K562 (cell line): Measurements from ENCODE around the gene KLF4. TPM values are rescaled to one million over a fixed set of nuclear protein-coding genes. Genes with fewer than 3 reads are reported as not detected.

Experiments used
- FOXA3 ChIP-seq, 2 experiments: fragments of 450-650 bp in 1 of 2; sonication (generic) in 1 of 2; formaldehyde crosslinking; IDR thresholded peaks in 1 of 2; conservative IDR thresholded peaks in 1 of 2; 2 replicates each; pipeline versions ENCODE4 v1.4.0 to v1.8.0; 2020 to 2022; ENCODE audit warnings: mild to moderate bottlenecking in 2 of 2, missing genetic modification reagents in 1 of 2
- JUND ChIP-seq, 2 experiments: IDR thresholded peaks; 2 replicates in 1 of 2; 3 replicates in 1 of 2; pipeline ENCODE4 v1.6.1; 2011; ENCODE audit warnings: borderline replicate concordance in 2 of 2, low read depth in 2 of 2, low read length in 2 of 2, improper control_type of control experiment in 1 of 2, missing biosample characterization in 1 of 2, missing genetic modification characterization in 1 of 2, missing genetic modification reagents in 1 of 2
- MAFF ChIP-seq: IDR thresholded peaks from 2 replicates; pipeline ENCODE4 v1.6.1; 2012; ENCODE audit warnings: low read length, improper control_type of control experiment
- ZNF696 ChIP-seq: fragments of 250-450 bp; sonication (Bioruptor Pico); conservative IDR thresholded peaks from 2 replicates; pipeline ENCODE4 v1.4.0; 2020; ENCODE audit warnings: mild to moderate bottlenecking, moderate library complexity
- polyA plus RNA-seq, 8 experiments: library from polyadenylated mRNA; depleted of rRNA in 4 of 8; stranded (reverse) in 5 of 8; unstranded in 3 of 8; fragments of >200 nt; fragmentation: Nextera tagmentation in 2 of 8; fragmentation: Illumina TruSeq in 1 of 8; extraction: Ambion mirVana in 2 of 8; extraction: Trizol in 1 of 8; gene quantifications; 2 replicates each; pipeline versions ENCODE4 v1.2.1 to v1.2.3, GENCODE V29; 2011 to 2014; ENCODE audit warnings: inconsistent platforms in 1 of 8, missing spikeins in 1 of 8
- total RNA-seq, 7 experiments: library from RNA; depleted of rRNA in 6 of 7; stranded (reverse); fragments of >200 nt in 6 of 7; fragmentation: Illumina TruSeq in 2 of 7; extraction: Trizol in 2 of 7; gene quantifications; 2 replicates each; pipeline versions ENCODE4 v1.2.1 to v1.2.3, GENCODE V29; 2011 to 2021; ENCODE audit warnings: low replicate concordance in 1 of 7
- TF ChIP-seq, protein P1 (sequence below), 3 experiments: IDR thresholded peaks in 2 of 3; conservative IDR thresholded peaks in 1 of 3; 2 replicates each; pipeline ENCODE4 v1.5.1; 2011 to 2012; ENCODE audit warnings: low read length in 3 of 3, mild to moderate bottlenecking in 3 of 3, control low read depth in 2 of 3, improper control_type of control experiment in 1 of 3, inconsistent platforms in 1 of 3, low read depth in 1 of 3, mixed read lengths in 1 of 3, moderate library complexity in 1 of 3; ENCODE audit not compliant: insufficient read depth in 2 of 3
- TF ChIP-seq, protein P2 (sequence below): fragments of 250-450 bp; sonication (Bioruptor Pico); IDR thresholded peaks from 2 replicates; pipeline ENCODE4 v1.9.0; 2021; ENCODE audit warnings: mild to moderate bottlenecking, inconsistent platforms

The KLF4 gene
- total and polyA plus RNA-seq, 9 of the 15 experiments (the other 6 are each of a cell fraction or from before 2014, with no cell fraction given): 0.04 to 0.95 (median 0.22) TPM

DNA sequence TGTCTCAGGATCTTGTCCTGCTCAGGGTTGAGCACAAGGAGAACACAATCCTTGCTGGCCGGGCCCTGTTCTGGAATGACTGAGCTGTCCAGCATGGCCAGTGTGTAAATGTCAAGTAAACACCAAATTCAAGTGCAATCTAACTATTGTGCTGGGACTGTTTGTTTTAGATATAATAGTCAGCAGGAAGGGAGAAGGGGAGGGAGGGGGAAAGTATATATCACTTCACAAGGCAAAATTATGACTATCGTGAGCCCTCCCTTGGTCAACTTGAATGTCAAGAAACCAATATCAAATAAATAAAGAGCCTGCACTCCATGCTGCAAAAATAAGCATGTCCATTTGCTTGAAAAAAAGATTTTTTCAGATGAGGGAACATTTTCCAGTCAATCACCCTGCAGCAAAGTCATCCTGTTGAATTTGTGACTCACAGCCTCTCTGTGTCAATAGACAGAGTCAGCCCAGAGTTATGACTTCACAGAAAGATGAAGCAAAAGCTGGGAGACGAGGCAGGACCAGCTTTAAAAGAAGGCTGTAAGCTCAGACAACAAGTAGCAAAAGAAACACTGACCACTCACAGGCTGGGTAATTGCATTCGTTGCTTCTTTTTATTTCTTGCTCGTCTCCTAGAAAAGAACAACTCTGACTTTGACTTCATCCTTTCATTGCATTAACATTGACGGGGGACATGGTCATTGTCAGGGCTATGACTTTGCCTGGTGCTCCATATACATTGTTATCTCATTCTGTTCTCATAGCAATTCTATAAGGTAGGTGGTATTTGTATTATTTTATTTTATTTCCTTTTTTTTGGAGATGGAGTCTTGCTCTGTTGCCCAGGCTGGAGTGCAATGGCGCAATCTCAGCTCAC lies 15.3 kb upstream of the KLF4 start (continued):
- TF ChIP-seq, protein P1, sequence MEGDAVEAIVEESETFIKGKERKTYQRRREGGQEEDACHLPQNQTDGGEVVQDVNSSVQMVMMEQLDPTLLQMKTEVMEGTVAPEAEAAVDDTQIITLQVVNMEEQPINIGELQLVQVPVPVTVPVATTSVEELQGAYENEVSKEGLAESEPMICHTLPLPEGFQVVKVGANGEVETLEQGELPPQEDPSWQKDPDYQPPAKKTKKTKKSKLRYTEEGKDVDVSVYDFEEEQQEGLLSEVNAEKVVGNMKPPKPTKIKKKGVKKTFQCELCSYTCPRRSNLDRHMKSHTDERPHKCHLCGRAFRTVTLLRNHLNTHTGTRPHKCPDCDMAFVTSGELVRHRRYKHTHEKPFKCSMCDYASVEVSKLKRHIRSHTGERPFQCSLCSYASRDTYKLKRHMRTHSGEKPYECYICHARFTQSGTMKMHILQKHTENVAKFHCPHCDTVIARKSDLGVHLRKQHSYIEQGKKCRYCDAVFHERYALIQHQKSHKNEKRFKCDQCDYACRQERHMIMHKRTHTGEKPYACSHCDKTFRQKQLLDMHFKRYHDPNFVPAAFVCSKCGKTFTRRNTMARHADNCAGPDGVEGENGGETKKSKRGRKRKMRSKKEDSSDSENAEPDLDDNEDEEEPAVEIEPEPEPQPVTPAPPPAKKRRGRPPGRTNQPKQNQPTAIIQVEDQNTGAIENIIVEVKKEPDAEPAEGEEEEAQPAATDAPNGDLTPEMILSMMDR (IDR thresholded peaks at IDR 0.05 in 2 of 3, conservative IDR thresholded peaks at IDR 0.05 in 1 of 3; ENCODE audit: insufficient read depth in 2 of 3, low read depth in 1 of 3, low read length in 3 of 3): no peak
- TF ChIP-seq MAFF: no peak
- peak in 1 of 2 experiments; percentile 88; a peak in 2 of 4 replicates for TF ChIP-seq FOXA3 (CRISPR knock-in tag; conservative IDR thresholded peaks at IDR 0.05 in 1 of 2, IDR thresholded peaks at IDR 0.05 in 1 of 2)
- TF ChIP-seq, protein P2, sequence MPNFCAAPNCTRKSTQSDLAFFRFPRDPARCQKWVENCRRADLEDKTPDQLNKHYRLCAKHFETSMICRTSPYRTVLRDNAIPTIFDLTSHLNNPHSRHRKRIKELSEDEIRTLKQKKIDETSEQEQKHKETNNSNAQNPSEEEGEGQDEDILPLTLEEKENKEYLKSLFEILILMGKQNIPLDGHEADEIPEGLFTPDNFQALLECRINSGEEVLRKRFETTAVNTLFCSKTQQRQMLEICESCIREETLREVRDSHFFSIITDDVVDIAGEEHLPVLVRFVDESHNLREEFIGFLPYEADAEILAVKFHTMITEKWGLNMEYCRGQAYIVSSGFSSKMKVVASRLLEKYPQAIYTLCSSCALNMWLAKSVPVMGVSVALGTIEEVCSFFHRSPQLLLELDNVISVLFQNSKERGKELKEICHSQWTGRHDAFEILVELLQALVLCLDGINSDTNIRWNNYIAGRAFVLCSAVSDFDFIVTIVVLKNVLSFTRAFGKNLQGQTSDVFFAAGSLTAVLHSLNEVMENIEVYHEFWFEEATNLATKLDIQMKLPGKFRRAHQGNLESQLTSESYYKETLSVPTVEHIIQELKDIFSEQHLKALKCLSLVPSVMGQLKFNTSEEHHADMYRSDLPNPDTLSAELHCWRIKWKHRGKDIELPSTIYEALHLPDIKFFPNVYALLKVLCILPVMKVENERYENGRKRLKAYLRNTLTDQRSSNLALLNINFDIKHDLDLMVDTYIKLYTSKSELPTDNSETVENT: no peak
- TF ChIP-seq JUND (IDR thresholded peaks at IDR 0.05; ENCODE audit: borderline replicate concordance, low read depth, low read length): peak; percentile 52; the same call in 1 of the 2 replicates
- peak; percentile 16; the same call in 1 of the 3 replicates for TF ChIP-seq JUND (tag; IDR thresholded peaks at IDR 0.05; ENCODE audit: borderline replicate concordance, low read depth, low read length)
- no peak for TF ChIP-seq ZNF696
